ENCODE measurements around the gene UQCRHL.

Gene UQCRHL

DNA sequence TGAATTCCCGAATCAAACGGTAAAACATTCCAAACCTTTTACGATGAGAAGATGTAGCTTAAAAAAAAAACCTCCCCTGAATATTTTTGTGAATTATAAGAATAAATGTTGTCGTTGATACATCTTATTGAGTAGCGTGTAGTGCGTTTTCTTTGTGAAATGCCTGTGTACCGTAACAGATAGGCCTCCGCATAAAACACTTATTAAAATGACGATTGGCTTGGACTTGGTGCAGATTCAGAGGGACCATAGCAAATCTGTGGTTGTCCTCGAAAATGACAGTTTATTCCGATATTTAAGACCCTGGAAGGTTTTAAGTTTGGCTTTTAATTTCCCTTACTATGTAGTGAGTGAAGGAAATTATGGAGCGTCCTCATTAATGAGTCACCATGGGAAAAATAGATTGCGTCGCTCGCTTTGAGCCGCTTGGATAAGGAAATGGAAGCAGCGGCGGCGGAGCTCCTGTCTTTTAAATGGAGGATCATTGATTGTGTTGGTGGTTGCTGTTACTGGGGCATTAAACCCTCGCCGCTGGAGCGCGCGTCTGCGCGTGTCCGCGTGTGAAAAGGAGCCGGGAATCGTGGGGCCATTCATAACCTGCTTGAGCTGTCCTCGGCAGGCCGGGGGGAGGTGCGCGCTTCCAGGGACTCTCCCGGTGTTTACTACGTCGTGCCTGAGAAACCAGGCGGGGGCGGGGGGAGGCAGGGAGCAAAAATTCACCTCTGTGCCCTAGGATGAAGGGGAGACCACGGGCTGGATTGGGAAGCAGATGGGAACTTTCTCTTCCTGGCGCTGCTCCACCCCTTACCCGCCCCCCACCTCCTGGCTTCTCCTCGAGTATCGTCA is 41.7 kb upstream of the UQCRHL start:
- TF ChIP-seq, protein P1, sequence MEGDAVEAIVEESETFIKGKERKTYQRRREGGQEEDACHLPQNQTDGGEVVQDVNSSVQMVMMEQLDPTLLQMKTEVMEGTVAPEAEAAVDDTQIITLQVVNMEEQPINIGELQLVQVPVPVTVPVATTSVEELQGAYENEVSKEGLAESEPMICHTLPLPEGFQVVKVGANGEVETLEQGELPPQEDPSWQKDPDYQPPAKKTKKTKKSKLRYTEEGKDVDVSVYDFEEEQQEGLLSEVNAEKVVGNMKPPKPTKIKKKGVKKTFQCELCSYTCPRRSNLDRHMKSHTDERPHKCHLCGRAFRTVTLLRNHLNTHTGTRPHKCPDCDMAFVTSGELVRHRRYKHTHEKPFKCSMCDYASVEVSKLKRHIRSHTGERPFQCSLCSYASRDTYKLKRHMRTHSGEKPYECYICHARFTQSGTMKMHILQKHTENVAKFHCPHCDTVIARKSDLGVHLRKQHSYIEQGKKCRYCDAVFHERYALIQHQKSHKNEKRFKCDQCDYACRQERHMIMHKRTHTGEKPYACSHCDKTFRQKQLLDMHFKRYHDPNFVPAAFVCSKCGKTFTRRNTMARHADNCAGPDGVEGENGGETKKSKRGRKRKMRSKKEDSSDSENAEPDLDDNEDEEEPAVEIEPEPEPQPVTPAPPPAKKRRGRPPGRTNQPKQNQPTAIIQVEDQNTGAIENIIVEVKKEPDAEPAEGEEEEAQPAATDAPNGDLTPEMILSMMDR (IDR thresholded peaks at IDR 0.05; ENCODE audit: low read depth, low read length, poor library complexity, severe bottlenecking) = no peak
- TF ChIP-seq EZH2phosphoT487 (IDR thresholded peaks at IDR 0.05; ENCODE audit: borderline replicate concordance, low read length) = no peak
- peak overlapping the region; percentile 90 for H3K4me2 ChIP-seq (ENCODE audit: low read length)
- H3K79me2 ChIP-seq (ENCODE audit: control insufficient read depth, low read length) = peaks cover 88% of the 10 kb centered on the region
- H3K9me3 ChIP-seq (ENCODE audit: control insufficient read depth, insufficient read depth, low read length) = no peaks in the 10 kb centered on the region
- H3K4me3 ChIP-seq (ENCODE audit: low read length) = peak overlapping the region; percentile 73
- H3K27ac ChIP-seq (ENCODE audit: low read depth, low read length) = peak overlapping the region; percentile 98
- peaks cover 69% of the 10 kb centered on the region for H3K4me1 ChIP-seq (ENCODE audit: control insufficient read depth, low read length)
- no peaks in the 10 kb centered on the region for H3K27me3 ChIP-seq (ENCODE audit: control insufficient read depth, low read length)
- no peaks in the 10 kb centered on the region for H3K9me2 ChIP-seq (replicated peaks; ENCODE audit: control insufficient read depth, low read length)
- peaks cover 42% of the 10 kb centered on the region for H3F3A ChIP-seq (ENCODE audit: control insufficient read depth, insufficient read depth)
- H4K20me1 ChIP-seq (ENCODE audit: control insufficient read depth, insufficient read depth, low read depth, low read length) = peaks cover 12% of the 10 kb centered on the region; the same call in 1 of the 2 replicates
- peaks cover 38% of the 10 kb centered on the region for H3K36me3 ChIP-seq (ENCODE audit: control insufficient read depth, low read length)

DNA sequence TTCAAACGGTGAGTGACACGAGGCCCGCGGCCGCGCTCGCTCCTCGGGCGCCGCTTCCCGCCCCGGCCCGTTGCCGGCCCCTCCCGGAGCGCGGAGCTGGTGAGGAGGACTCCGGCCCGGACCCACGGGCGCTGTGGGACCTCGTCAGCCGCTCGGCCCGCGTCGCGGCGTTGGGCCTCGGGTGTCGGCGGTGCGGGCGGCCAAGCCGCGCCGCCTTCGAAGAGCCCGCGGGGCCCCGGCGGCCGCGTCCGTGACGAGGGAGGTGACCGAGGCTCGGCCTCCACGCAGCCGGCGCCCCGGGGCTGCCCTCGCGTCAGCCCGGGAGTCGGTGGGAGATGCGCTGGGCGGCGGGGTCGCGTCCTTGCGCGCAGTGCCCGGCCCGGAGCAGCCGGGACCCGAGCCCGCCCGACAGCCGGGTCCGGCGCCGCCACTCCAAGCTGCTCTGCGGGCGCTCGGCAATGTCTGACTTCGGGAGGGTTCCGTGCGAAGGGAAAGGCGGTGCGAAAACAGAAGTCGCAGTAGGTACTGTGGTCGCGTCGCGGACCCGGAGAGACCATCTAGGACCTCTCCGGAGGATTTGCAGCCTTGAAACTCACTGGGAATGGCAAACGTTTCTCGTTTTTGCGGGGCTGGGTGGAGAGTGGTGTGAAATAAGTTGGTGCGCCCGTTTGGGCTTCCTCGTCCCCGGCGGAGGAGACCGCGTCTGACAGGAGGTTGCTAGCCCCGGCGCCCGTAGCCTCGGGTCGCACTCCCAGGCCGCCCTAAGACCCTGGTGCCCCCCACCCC is 40.9 kb upstream of the UQCRHL start:
- H3K79me2 ChIP-seq (ENCODE audit: control insufficient read depth, low read length) = peaks cover 80% of the 10 kb centered on the region
- H3K27ac ChIP-seq (ENCODE audit: low read depth, low read length) = peak overlapping the region; percentile 98
- H3K4me3 ChIP-seq (ENCODE audit: low read length) = peak overlapping the region; percentile 73
- H3F3A ChIP-seq (ENCODE audit: control insufficient read depth, insufficient read depth) = peaks cover 50% of the 10 kb centered on the region
- peaks cover 33% of the 10 kb centered on the region for H3K36me3 ChIP-seq (ENCODE audit: control insufficient read depth, low read length)
- peaks cover 10% of the 10 kb centered on the region; the same call in 1 of the 2 replicates for H4K20me1 ChIP-seq (ENCODE audit: control insufficient read depth, insufficient read depth, low read depth, low read length)
- no peaks in the 10 kb centered on the region for H3K9me3 ChIP-seq (ENCODE audit: control insufficient read depth, insufficient read depth, low read length)
- TF ChIP-seq EZH2phosphoT487 (IDR thresholded peaks at IDR 0.05; ENCODE audit: borderline replicate concordance, low read length) = no peak
- TF ChIP-seq, protein P1 (IDR thresholded peaks at IDR 0.05; ENCODE audit: low read depth, low read length, poor library complexity, severe bottlenecking) = no peak
- peak overlapping the region; percentile 90 for H3K4me2 ChIP-seq (ENCODE audit: low read length)
- no peaks in the 10 kb centered on the region for H3K9me2 ChIP-seq (replicated peaks; ENCODE audit: control insufficient read depth, low read length)
- no peaks in the 10 kb centered on the region for H3K27me3 ChIP-seq (ENCODE audit: control insufficient read depth, low read length)
- H3K4me1 ChIP-seq (ENCODE audit: control insufficient read depth, low read length) = peaks cover 71% of the 10 kb centered on the region

DNA sequence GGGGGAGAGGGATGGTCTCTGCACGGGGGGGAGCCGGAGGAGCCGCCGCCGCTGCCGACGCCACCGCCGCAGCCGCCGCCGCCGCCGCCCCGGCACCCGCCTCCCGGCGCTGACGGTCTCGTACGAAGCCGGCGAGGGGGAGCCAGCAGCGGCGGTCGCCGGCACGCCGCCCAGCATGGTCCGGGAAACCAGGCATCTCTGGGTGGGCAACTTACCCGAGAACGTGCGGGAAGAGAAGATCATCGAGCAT is 40.4 kb upstream of the UQCRHL start:
- no peak for TF ChIP-seq EZH2phosphoT487 (IDR thresholded peaks at IDR 0.05; ENCODE audit: borderline replicate concordance, low read length)
- TF ChIP-seq, protein P1 (IDR thresholded peaks at IDR 0.05; ENCODE audit: low read depth, low read length, poor library complexity, severe bottlenecking) = no peak

More for the DNA sequence above, 40.4 kb upstream of the UQCRHL start:
- Histone ChIP-seq H3K36me3 (ENCODE audit: control insufficient read depth, low read length) (peaks cover 32% of the 10 kb centered on the region), H3K79me2 (ENCODE audit: control insufficient read depth, low read length) (peaks cover 75% of the 10 kb centered on the region), H3K4me2 (ENCODE audit: low read length) (peak overlapping the region; percentile 90), H3K4me3 (ENCODE audit: low read length) (peak overlapping the region; percentile 73), H3K4me1 (ENCODE audit: control insufficient read depth, low read length) (peaks cover 73% of the 10 kb centered on the region), H3F3A (ENCODE audit: control insufficient read depth, insufficient read depth) (peaks cover 53% of the 10 kb centered on the region), H3K9me2 (replicated peaks; ENCODE audit: control insufficient read depth, low read length) (no peaks in the 10 kb centered on the region), H3K9me3 (ENCODE audit: control insufficient read depth, insufficient read depth, low read length) (no peaks in the 10 kb centered on the region), H3K27me3 (ENCODE audit: control insufficient read depth, low read length) (no peaks in the 10 kb centered on the region), H4K20me1 (ENCODE audit: control insufficient read depth, insufficient read depth, low read depth, low read length) (peaks cover 10% of the 10 kb centered on the region; the same call in 1 of the 2 replicates), H3K27ac (ENCODE audit: low read depth, low read length) (peak overlapping the region; percentile 98)
